Heart right ventricle (tissue), 16 donors: ENCODE data around the gene CRIP2. TPM values are rescaled to one million over a fixed set of nuclear protein-coding genes. Genes with fewer than 3 reads are reported as not detected.

ENCODE experiments used
- ATAC-seq, 8 donors: fragments of 200-7000 bp; cut with Tn5 transposase; one replicate each; pipeline ENCODE4 v1.9.1; 2020; ENCODE audit warnings: mild to moderate bottlenecking in 8 of 8, moderate library complexity in 8 of 8, moderate number of reproducible peaks in 1 of 8
- DNase-seq, 2 donors: peaks; one replicate each; pipeline ENCODE4 v3.0.0-alpha.2; 2020
- H3K27ac ChIP-seq, 10 donors: fragments of 200-600 bp; sonication (generic) in 2 of 10; one replicate each; pipeline versions ENCODE4 v1.5.0 to v1.8.0; 2020 to 2022; ENCODE audit warnings: mild to moderate bottlenecking in 3 of 10
- H3K27me3 ChIP-seq, 7 donors: fragments of 200-600 bp; one replicate each; pipeline ENCODE4 v1.8.0; 2021 to 2022; ENCODE audit warnings: mild to moderate bottlenecking in 2 of 7
- H3K36me3 ChIP-seq, 9 donors: fragments of 200-600 bp; sonication (generic) in 1 of 9; one replicate each; pipeline versions ENCODE4 v1.5.0 to v1.8.0; 2020 to 2022; ENCODE audit warnings: mild to moderate bottlenecking in 2 of 9
- H3K4me1 ChIP-seq, 9 donors: fragments of 200-600 bp; sonication (generic) in 1 of 9; one replicate each; pipeline versions ENCODE4 v1.5.0 to v1.8.0; 2020 to 2022; ENCODE audit warnings: mild to moderate bottlenecking in 4 of 9
- H3K4me3 ChIP-seq, 10 donors: fragments of 200-600 bp; sonication (generic) in 2 of 10; one replicate each; pipeline versions ENCODE4 v1.5.0 to v1.8.0; 2020 to 2022; ENCODE audit warnings: mild to moderate bottlenecking in 7 of 10, moderate library complexity in 2 of 10
- H3K9me3 ChIP-seq, 11 donors: fragments of 200-600 bp in 10 of 11; sonication (generic) in 2 of 11; one replicate each; pipeline versions ENCODE4 v1.5.0 to v1.8.0; 2013 to 2022; ENCODE audit warnings: mild to moderate bottlenecking in 2 of 11, control low read depth in 1 of 11, moderate library complexity in 1 of 11
- WGBS, 2 donors: extraction: QIAGEN DNeasy Blood & Tissue Kit; methylation state at CpG; one replicate each; pipeline ENCODE4 v1.1.7; 2013; ENCODE audit warnings: inconsistent platforms in 1 of 2; 5-methylcytosine and 5-hydroxymethylcytosine counted together
- intact Hi-C, 10 donors: fragments of 100-400 bp; cut with DNase I; formaldehyde crosslinking; loops; one replicate each; pipeline versions ENCODE4 v1.11.1 to v1.14.2; 2022
- polyA plus RNA-seq, 2 donors: library from polyadenylated mRNA; stranded (reverse); fragments of 200-250 nt; gene quantifications; one replicate each; pipeline ENCODE4 v1.2.3, GENCODE V29; 2013
- total RNA-seq, 10 donors: library from RNA; stranded (reverse); fragmentation: NEBNext Ultra II Directional in 3 of 10; extraction: Animal tissue kit (Norgen Biotek cat#: 25700) in 3 of 10; gene quantifications; one replicate each; pipeline versions ENCODE4 v1.2.1 to v1.2.4, GENCODE V29; 2021 to 2023
- TF ChIP-seq, protein P1 (sequence below), 9 donors: fragments of 200-600 bp; sonication (generic) in 2 of 9; IDR thresholded peaks; one replicate each; pipeline versions ENCODE4 v1.5.0 to v1.8.0; 2021 to 2022; ENCODE audit warnings: antibody characterized with exemption in 9 of 9, mild to moderate bottlenecking in 5 of 9, moderate library complexity in 1 of 9
- donor health status: Arrhythmogenic right ventricular cardiomyopathy.
- donor health status: ischemic (EF 13 %, LVEDD 7.1; RV severe dilation, severe dysfunction).
- donor health status: healthy with polysubstance abuse.
- donor health status: DM: no; HTN: yes; CAD: no.
- donor health status: DM: no; HTN: no; CAD: no.
- donor health status: ischemic (EF 25% LVEDD 6.9; RV normal size, moderate dysfunction).
- donor health status: ischemic (EF 25% LVEDD 5.7; RV mildly dilated, moderate dysfunction).
- donor health status: healthy.
- donor health status: DM: yes; HTN: yes; CAD: no.
- donor health status: Ischemic cardiomyopathy.
- donor health status: ischemic (EF 35%, LVEDD 5.7; RV mildly dilated, moderate dysfunction).
- donor health status: nonischemic (EF 11% LVEDD 7.7; RV severe dilation, severe dysfunction).
- donor health status: DM: yes; HTN: yes; CAD: no.
- donor health status: PGD.
- donor health status: ischemic (EF 29% LVEDD 5.4; RV normal size, mild dysfunction).
- donor health status: nonischemic (EF 23%, LVEDD 6.1; RV moderate dilation, normal function).

The CRIP2 gene
- total and polyA plus RNA-seq, 12 donors = 731 to 1,223 (median 927) TPM

DNA sequence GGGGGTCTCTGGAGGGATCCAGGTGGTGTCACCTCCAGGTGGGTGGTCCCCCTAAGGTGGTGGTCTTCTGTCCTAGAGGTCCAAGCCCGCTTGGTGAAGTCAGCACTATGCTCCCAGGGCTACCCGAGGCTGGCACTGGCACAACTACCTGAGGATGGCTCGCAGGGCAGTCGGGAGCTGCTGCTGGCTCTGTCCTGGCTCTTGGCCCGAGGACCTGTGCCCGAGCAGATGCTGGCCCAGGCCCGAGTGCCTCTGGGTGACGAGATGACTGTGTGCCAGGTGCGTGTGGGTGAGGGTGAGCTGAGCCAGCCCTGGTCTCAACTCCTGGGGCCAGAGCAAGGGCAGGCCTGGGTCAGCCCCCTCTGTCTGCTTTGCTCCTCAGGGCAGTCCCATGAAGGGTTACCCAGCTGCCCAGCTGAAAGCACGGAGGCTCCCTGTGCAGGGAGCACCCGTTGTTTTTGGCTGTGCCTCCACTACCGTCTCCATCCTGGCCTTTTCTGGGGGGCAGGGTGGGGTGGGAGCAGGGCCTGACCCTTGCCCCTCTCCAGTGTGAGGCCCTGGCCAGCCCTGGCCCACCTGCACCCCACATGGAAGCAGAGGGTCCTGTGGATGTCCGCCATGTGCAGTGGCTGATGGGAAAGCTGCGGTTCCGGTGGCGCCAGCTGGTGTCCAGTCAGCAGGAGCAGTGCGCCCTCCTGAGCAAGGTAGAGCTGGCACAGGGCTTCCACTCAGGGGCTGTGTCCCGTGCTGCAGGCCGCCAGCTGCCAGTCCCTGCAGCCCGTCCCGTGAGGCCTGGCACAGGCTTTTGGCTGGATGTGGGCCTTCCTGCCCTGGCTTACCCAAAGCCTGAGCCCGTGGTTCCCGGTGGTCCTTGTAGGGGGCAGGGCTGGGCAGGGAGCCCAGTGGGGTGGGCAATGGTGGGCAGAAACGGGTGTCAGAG lies 17.7 kb downstream of the CRIP2 start:
- Histone ChIP-seq H3K4me3 (peak overlapping the region in 5 of 10 donors; percentile 53 to 81 (median 74)), H3K27me3 (peaks cover 0 to 5% (median 0%) of the 10 kb centered on the region in 7 donors), H3K4me1 (peaks cover 23 to 61% (median 42%) of the 10 kb centered on the region in 9 donors), H3K36me3 (peaks cover 0 to 5% (median 0%) of the 10 kb centered on the region in 9 donors), H3K27ac (peak overlapping the region in 4 of 10 donors; percentile 14 to 83 (median 50)), H3K9me3 (no peaks in the 10 kb centered on the region)
- intact Hi-C loops = loop anchor here in 3 of 10 donors (5.0 kb wide), 2 partner anchors 35 to 120 kb away; partner anchors contain the start of gene TMEM121 (in 2 of the 3)
- TF ChIP-seq, protein P1, sequence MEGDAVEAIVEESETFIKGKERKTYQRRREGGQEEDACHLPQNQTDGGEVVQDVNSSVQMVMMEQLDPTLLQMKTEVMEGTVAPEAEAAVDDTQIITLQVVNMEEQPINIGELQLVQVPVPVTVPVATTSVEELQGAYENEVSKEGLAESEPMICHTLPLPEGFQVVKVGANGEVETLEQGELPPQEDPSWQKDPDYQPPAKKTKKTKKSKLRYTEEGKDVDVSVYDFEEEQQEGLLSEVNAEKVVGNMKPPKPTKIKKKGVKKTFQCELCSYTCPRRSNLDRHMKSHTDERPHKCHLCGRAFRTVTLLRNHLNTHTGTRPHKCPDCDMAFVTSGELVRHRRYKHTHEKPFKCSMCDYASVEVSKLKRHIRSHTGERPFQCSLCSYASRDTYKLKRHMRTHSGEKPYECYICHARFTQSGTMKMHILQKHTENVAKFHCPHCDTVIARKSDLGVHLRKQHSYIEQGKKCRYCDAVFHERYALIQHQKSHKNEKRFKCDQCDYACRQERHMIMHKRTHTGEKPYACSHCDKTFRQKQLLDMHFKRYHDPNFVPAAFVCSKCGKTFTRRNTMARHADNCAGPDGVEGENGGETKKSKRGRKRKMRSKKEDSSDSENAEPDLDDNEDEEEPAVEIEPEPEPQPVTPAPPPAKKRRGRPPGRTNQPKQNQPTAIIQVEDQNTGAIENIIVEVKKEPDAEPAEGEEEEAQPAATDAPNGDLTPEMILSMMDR (IDR thresholded peaks at IDR 0.05) = no peak
- WGBS, 2 donors = 75 to 79% methylated on average over 24 of the region's 24 CpGs
- no peak for ATAC-seq
- DNase-seq = peak; percentile 36 to 55

DNA sequence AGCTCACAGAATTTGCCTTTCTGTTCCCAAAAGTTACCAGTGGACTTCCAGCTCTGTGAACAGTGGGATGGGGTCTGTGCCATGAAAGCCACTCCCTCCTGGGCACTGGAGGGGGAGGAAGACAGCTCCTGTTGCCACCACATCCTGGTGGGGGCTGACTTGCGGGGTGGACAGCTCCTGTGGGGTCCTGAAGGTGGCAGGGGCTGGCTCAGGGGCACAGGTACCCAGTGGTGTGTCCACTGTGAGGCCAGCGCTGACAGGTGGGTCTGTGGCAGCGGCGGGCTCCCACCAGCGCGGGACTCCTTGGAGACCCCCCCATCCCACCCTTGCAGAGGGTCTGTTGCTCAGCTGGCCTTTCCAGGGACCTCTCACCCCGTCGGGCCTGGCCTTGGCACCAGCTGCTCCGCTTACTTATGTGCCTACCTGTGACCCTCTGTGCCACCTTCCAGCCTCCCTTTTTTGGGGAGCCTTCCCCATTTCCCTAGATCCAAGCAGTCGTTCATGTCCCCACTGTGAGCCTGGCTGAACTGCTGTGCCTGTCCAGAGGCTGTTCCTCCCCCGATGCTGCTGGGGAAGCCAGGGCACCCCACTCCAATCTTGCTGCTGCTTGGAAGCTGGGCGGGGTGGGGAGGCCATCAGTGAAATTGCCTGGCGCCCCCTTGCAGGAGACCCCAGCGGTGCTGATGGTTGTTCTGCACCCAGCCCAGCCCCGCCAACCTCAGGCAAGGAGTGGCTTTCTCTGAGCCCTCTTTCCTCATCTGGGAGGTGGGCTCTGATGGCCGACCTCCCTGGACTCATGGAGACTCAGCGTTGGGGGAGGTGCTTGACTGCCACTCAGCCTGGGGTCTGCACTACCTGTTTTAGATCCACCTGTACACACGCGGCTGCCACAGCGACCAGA lies 18.6 kb downstream of the CRIP2 start:
- Histone ChIP-seq H3K27ac (peak overlapping the region in 1 of 10 donors; percentile 24), H3K27me3 (no peaks in the 10 kb centered on the region), H3K4me3 (no peak overlapping the region), H3K36me3 (peaks cover 0 to 9% (median 0%) of the 10 kb centered on the region in 9 donors), H3K9me3 (no peaks in the 10 kb centered on the region), H3K4me1 (peaks cover 18 to 52% (median 34%) of the 10 kb centered on the region in 9 donors)
- TF ChIP-seq, protein P1 (IDR thresholded peaks at IDR 0.05) = no peak
- intact Hi-C loops = loop anchor here in 3 of 10 donors (5.0 kb wide), 2 partner anchors 34 to 121 kb away; partner anchors contain the start of gene TMEM121 (in 2 of the 3)
- ATAC-seq = no peak
- peak in 1 of 2 donors; percentile 25 for DNase-seq
- 92 to 94% methylated on average over 20 of the region's 20 CpGs for WGBS, 2 donors

DNA sequence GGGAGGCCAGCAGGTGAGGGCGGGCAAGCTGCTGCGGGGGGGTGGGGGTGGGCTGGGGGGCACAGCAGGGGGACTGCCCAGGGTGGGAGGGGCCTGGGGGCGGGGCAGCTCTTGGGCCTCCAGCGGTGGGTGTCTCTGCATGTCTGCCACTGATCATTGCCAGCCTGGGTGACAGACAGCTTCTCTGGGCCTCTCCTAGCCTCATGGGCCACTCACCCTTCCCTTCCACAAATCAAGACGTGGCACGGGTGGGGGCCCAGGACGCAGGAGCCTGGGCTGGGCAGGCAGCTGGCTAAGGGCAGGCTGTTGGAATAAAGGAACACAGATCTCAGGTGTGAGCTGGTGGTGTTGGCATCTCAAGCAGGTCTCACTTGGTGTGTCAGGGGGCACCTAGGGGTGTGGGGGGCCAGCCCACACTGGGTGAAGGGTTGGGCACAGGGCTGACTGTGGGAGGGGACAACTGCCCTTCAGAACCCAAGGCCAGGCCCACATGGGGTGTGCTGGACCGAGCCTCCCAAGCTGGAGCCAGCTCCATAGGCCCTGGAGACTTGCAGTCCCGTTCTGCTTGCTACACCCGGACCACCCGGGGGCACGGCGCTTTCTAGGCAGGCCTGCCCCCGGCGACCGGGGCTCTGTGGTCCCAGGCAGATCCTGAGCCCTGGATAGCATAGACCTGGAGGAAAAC lies 19.4 kb downstream of the CRIP2 start:
- H3K4me1 ChIP-seq = peaks cover 10 to 44% (median 26%) of the 10 kb centered on the region in 9 donors
- ATAC-seq = no peak
- H3K9me3 ChIP-seq = no peaks in the 10 kb centered on the region
- no peak overlapping the region for H3K27ac ChIP-seq
- peak in 1 of 2 donors; percentile 12 for DNase-seq
- H3K27me3 ChIP-seq = no peaks in the 10 kb centered on the region
- H3K36me3 ChIP-seq = peaks cover 0 to 16% (median 0%) of the 10 kb centered on the region in 9 donors
- H3K4me3 ChIP-seq = no peak overlapping the region
- 90 to 92% methylated on average over 16 of the region's 16 CpGs for WGBS, 2 donors
- TF ChIP-seq, protein P1 (IDR thresholded peaks at IDR 0.05) = no peak
- intact Hi-C loops = loop anchor here in 3 of 10 donors (5.0 kb wide), 2 partner anchors 33 to 122 kb away; partner anchors contain the start of gene TMEM121 (in 2 of the 3)
